Measurements from ENCODE around the gene SCAMP5.

SCAMP5 gene

GRCh38 chr15:74978077-74978476 lies 17.3 kb upstream of the SCAMP5 start:
- no peak for DNase-seq

GRCh38 chr15:74978503-74978902 lies 16.9 kb upstream of the SCAMP5 start:
- DNase-seq: no peak

GRCh38 chr15:74982183-74982582 lies 13.2 kb upstream of the SCAMP5 start:
- DNase-seq: no peak

DNA sequence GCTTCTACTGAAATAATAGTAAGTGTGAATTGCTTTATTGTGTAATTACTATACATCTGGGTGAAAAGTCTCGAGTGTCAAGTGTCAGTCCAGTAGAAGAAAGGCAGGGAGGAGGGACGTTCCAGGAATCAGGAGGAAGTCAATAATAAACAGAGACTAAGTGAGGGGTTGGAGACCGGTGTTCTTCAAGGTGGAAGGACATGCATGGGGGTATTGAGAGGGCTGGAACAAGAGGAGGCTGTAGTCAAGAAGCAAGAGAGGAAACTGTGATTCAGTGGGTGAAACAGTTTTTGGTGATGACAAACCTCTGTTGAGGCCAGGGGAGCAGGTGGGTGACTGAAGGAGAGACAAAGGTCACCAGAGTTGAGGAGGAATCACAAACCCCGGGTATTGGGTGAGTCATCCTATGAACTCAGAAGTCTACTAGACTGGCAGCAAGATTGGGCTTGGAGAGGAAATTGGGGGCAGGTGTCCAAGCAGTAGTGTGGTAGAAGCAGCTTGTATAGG lies 11.6 kb upstream of the SCAMP5 start:
- DNase-seq: no peak

- peak; percentile 31 for DNase-seq
Measured at GRCh38 chr15:74988007-74988800, 7.2 kb upstream of the SCAMP5 start.

GRCh38 chr15:74989527-74989926 lies 5.8 kb upstream of the SCAMP5 start:
- DNase-seq: no peak

DNA sequence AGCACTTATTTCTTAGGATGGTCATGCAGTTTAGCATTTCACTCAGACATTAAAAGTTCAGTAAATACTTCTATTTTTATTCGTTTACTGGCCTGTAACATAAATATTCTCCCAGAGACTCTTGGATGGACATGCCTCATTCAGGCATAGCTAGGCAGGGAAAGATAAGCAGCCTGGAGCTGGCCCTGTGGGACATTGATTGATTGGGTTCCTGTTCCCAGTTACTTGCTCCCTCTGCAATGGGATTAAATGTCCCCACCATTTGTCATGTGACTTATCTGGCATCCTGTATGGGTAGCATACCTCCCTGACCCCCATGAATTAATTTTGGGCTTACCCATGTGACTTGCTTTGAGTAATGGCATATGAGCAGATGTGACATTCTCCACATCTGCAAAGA lies 2.7 kb upstream of the SCAMP5 start:
- no peak for DNase-seq

DNA sequence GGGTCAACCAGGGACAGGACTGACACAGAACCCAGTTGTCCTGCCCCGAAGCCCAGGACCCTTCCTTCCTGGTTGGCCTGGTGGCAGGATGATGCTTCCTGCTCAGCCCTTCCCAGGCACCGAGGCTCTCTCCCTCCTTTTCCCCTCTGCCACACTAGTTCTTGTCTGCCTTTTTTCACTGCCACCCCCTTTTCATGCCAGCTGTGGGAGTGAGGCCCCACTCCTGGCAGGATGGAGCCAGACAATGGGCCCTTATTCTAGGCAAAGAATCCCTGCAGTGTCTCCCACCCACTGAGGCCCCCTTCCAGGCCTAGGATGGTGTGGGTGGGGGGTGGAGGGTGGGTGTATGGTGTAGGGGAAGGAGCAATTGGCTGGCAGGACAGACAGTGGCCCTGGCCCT lies 1.1 kb upstream of the SCAMP5 start:
- DNase-seq: no peak

- no peak for DNase-seq
Measured at GRCh38 chr15:74994685-74995084, 678 bp upstream of the SCAMP5 start.

DNA sequence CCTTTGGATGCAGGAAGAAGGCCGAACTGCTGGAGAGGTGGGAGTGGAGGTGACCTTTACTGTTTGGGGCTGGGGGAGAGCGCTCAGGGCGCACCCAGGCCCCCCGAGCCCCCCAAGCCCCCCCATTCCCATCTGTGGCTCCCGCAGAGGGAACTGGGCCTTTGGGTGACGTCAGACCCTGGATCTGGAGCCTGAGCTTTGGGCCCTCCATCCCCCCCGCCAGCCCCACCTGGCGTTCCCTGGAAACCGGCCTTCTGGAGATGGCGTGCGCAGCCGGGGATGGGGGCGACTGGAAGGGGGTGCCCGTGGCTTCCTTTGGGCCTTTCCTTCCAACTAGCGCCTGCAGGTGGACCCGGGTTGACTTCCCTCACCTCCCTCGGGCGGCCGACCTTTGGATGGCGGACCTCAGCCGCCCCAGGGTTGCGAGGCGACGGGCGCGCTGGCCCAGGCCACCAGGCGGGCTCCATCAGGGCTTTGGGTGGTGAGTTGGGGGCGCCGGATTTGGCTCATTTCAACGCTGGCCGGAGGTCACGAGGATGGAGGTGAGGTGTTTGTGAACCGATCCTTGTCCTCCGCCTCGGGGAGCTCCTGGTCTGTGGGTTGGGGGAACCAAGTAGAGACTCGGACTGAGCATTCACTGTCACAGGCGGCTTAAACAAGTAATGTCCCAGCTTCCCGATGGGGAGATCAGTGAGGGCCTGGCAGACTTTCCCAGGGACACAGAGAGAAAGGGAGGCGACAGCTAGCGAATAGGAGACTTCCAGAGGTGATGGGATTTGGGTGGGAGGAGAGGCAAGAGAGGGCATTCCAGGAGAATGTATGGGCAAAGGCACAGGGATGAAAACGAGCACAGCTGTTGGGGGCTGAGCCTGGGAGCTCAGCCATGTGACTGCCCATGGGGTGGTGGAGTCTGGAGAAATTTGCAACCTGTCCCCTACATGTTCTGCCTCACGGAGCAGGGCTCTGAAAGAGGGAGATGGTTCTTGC lies 709 bp downstream of the SCAMP5 start:
- no peak for DNase-seq

GRCh38 chr15:74997141-74997540 lies 1.8 kb downstream of the SCAMP5 start:
- DNase-seq: no peak

DNA sequence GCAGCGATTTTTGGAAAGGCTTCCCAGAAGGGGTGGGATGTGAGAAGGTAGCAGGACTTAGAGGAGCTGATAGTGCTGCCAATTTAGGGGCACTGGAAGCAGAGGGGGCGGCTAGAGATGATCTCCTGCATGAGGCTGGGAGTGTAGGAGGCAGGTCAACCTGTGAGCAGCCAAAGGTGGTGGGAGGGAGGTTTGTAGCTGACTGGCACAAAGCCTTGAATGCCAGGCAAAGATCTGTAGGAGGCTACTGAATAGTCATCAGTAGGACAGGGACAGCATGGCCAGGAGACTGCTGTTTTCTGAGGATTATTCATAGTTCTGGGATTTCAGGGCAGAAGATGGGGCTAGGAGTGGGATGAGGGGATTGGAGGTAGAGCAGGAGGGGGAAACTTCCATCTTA lies 2.2 kb downstream of the SCAMP5 start:
- no peak for DNase-seq

DNA sequence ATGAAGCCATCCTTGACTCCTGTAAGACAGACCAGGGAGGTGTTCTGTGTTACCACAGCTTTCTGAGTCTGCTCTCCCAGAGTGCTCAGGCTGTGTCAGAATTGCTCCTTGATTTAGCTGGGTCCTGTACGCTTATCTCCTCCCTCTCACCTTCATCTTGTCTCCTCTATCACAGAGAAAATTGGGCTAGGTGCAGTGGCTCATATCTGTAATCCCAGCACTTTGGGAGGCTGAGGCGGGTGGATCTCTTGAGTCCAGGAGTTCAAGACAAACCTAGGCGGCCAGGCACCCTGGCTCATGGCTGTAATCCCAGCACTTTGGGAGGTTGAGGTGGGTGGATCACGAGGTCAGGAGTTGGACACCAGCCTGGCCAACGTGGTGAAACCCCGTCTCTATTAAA lies 5.9 kb downstream of the SCAMP5 start:
- DNase-seq: no peak

GRCh38 chr15:75002398-75002797 lies 7.0 kb downstream of the SCAMP5 start:
- DNase-seq: no peak

GRCh38 chr15:75007216-75007615 lies 11.9 kb downstream of the SCAMP5 start:
- no peak for DNase-seq

GRCh38 chr15:75008221-75008625 lies 12.9 kb downstream of the SCAMP5 start:
- no peak for DNase-seq

GRCh38 chr15:75008629-75009326 lies 13.4 kb downstream of the SCAMP5 start:
- DNase-seq: no peak

DNA sequence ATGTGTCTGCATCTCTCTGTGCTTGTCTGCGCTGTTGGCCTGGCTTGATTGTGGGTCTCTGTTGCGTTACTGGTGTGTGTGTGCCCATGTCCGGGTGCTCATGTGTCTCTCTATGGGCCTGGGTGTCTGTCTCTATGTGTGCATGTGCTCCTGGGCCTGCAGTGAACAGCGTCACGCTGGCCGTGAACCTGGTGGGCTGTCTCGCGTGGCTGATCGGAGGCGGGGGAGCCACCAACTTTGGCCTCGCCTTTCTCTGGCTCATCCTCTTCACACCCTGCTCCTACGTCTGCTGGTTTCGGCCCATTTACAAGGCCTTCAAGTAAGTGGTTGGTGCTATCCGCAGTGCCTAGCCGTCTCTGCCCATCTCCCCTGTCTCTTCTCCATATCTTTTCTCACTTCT lies 21.1 kb downstream of the SCAMP5 start:
- no peak for DNase-seq

DNA sequence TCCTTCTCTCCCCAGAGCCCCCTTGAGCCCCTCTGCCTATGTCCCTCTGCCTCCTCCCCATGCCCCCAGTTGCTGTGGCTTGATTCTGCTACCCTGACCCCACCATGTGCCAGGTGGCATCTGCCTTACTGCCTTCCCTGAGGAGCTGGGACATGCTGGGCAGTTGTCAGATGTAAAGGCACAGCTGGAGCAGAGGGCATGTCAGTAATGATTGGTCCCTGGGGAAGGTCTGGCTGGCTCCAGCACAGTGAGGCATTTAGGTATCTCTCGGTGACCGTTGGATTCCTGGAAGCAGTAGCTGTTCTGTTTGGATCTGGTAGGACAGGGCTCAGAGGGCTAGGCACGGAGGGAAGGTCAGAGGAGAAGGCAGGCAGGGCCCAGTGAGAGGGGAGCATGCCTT lies 24.6 kb downstream of the SCAMP5 start:
- no peak for DNase-seq

DNA sequence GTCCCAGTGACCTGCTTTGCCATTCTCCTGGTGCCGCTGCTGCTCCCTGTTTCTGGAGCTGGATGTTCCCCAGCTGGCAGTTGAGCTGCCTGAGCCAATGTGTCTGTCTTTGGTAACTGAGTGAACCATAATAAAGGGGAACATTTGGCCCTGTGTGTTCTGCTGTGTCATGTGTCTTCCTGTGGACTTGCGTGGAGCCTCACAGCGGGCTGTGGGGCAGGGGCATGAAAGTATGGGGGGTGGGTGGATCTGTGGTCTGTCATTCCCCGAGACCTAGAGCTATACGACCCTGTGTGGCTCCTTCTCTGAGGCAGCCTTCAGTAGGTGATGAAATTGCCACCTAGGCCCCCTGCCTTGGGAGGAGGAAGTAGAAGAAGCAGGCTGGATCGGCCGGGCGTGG lies 26.0 kb downstream of the SCAMP5 start:
- DNase-seq: no peak

DNA sequence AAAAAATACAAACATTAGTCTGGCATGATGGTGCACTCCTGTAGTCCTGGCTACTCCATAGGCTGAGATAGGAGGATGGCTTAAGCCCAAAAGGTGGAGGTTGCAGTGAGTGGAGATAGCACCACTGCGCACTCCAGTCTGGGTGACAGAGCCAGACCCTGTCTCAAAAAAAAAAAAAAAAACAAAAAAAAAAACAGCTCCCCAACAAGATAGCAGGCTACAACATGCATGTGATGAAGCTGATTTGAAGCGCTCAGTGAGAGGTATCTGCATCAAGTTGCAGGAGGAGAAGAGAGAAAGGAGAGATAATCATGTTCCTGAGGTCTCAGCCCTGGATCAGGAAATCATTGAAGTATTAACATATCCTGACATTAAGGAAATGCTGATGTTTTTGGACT lies 27.4 kb downstream of the SCAMP5 start:
- DNase-seq: no peak

GRCh38 chr15:75023181-75023871 lies 28.0 kb downstream of the SCAMP5 start, which contains the start of gene PPCDC:
Gene PPCDC, plus strand, starts transcription at chr15:75023590. Its CDS starts 4,729 bp downstream, at chr15:75028319.
- peak; percentile 95 for DNase-seq

Measured in CD4-positive, alpha-beta T cell treated with Interleukin-10 for 1 hour (primary cell).